Inferior parietal cortex (tissue), 1 donor: ENCODE data around the gene KIRREL1.
"Not testable (repeated sequence)": the region's sequence is repeated elsewhere in the genome, so short reads cannot be mapped to it uniquely, and the experiment has no call there.

Source experiments
- DNase-seq: peaks from one replicate; pipeline ENCODE4 v3.0.0-alpha.2; 2016; ENCODE audit errors: extremely low spot score

KIRREL1 gene

GRCh38 chr1:158104891-158105290 is 111.4 kb downstream of the KIRREL1 start:
- no peak for DNase-seq

GRCh38 chr1:158105352-158106095 is 112.1 kb downstream of the KIRREL1 start:
- DNase-seq = no peak

- DNase-seq = no peak
Observed at GRCh38 chr1:158107916-158108315, 114.5 kb downstream of the KIRREL1 start.

- no peak for DNase-seq
Observed at GRCh38 chr1:158112994-158113758, 119.7 kb downstream of the KIRREL1 start.

- DNase-seq = no peak
Observed at GRCh38 chr1:158113759-158114127, 120.3 kb downstream of the KIRREL1 start.

GRCh38 chr1:158115126-158115525 is 121.7 kb downstream of the KIRREL1 start:
- DNase-seq = no peak

- DNase-seq = no peak
Observed at GRCh38 chr1:158116311-158117167, 123.1 kb downstream of the KIRREL1 start.

- no peak for DNase-seq
Observed at GRCh38 chr1:158117854-158118704, 124.6 kb downstream of the KIRREL1 start.

GRCh38 chr1:158118713-158119402 is 125.4 kb downstream of the KIRREL1 start:
- no peak for DNase-seq

- no peak for DNase-seq
Observed at GRCh38 chr1:158119976-158120653, 126.7 kb downstream of the KIRREL1 start.

- DNase-seq = no peak
Observed at GRCh38 chr1:158121604-158122254, 128.3 kb downstream of the KIRREL1 start.

- DNase-seq = no peak
Observed at GRCh38 chr1:158122833-158123388, 129.5 kb downstream of the KIRREL1 start.

- DNase-seq = no peak
Observed at GRCh38 chr1:158124034-158124433, 130.6 kb downstream of the KIRREL1 start.

GRCh38 chr1:158124999-158125398 is 131.6 kb downstream of the KIRREL1 start:
- peak; percentile 95 for DNase-seq

GRCh38 chr1:158126425-158126824 is 133.0 kb downstream of the KIRREL1 start:
- no peak for DNase-seq

- DNase-seq = not testable (repeated sequence)
Observed at GRCh38 chr1:158128531-158128930, 135.1 kb downstream of the KIRREL1 start.

- DNase-seq = no peak
Observed at GRCh38 chr1:158131217-158131616, 137.8 kb downstream of the KIRREL1 start.

GRCh38 chr1:158140764-158141192 is 147.3 kb downstream of the KIRREL1 start:
- DNase-seq = no peak

GRCh38 chr1:158145173-158145719 is 151.8 kb downstream of the KIRREL1 start:
- DNase-seq = no peak
